KG1 (cell line): ENCODE data around the gene GAS7.
"Not testable (repeated sequence)": the region's sequence is repeated elsewhere in the genome, so short reads cannot be mapped to it uniquely, and the experiment has no call there.

Source experiments
- DNase-seq: peaks from one replicate; lab custom pipeline; 2025; lab: John Stamatoyannopoulos, UW

GAS7 gene

GRCh38 chr17:10109146-10109545, 89.3 kb downstream of the GAS7 start:
- DNase-seq, result no peak

GRCh38 chr17:10107316-10108165, 90.9 kb downstream of the GAS7 start:
- DNase-seq, result no peak

GRCh38 chr17:10106067-10106466, 92.3 kb downstream of the GAS7 start:
- DNase-seq, result no peak

- no peak for DNase-seq
Observed at GRCh38 chr17:10105513-10106001, 92.8 kb downstream of the GAS7 start.

- no peak for DNase-seq
Observed at GRCh38 chr17:10103712-10104111, 94.7 kb downstream of the GAS7 start.

GRCh38 chr17:10102817-10103216, 95.6 kb downstream of the GAS7 start:
- no peak for DNase-seq

GRCh38 chr17:10099051-10099571, 99.3 kb downstream of the GAS7 start:
- no peak for DNase-seq

- DNase-seq, result no peak
Observed at GRCh38 chr17:10096596-10096995, 101.8 kb downstream of the GAS7 start.

GRCh38 chr17:10095295-10095694, 103.1 kb downstream of the GAS7 start:
- not testable (repeated sequence) for DNase-seq

GRCh38 chr17:10094797-10095196, 103.6 kb downstream of the GAS7 start:
- DNase-seq, result no peak

- DNase-seq, result no peak
Observed at GRCh38 chr17:10092595-10092994, 105.8 kb downstream of the GAS7 start.

GRCh38 chr17:10091046-10091445, 107.4 kb downstream of the GAS7 start:
- DNase-seq, result no peak

GRCh38 chr17:10089196-10089804, 109.1 kb downstream of the GAS7 start:
- DNase-seq, result no peak

GRCh38 chr17:10088444-10088843, 110.0 kb downstream of the GAS7 start:
- no peak for DNase-seq

GRCh38 chr17:10087355-10087754, 111.1 kb downstream of the GAS7 start:
- no peak for DNase-seq

GRCh38 chr17:10083864-10084263, 114.5 kb downstream of the GAS7 start:
- DNase-seq, result no peak

GRCh38 chr17:10082795-10083194, 115.6 kb downstream of the GAS7 start:
- no peak for DNase-seq

GRCh38 chr17:10081571-10082169, 116.7 kb downstream of the GAS7 start:
- DNase-seq, result no peak

- DNase-seq, result no peak
Observed at GRCh38 chr17:10077561-10078299, 120.7 kb downstream of the GAS7 start.

GRCh38 chr17:10075919-10076318, 122.5 kb downstream of the GAS7 start:
- no peak for DNase-seq

GRCh38 chr17:10073941-10074340, 124.5 kb downstream of the GAS7 start:
- DNase-seq, result no peak
